ENCODE measurements around the gene COPS7B. TPM values are rescaled to one million over a fixed set of nuclear protein-coding genes. Genes with fewer than 3 reads are reported as not detected.

The COPS7B gene
- total RNA-seq, 1 donor from 2014 or later = 58.4 TPM

- Mint-ChIP-seq H3K27ac (no peak overlapping the region), H3K36me3 (ENCODE audit: insufficient read depth) (peaks cover 19% of the 10 kb centered on the region), H3K27me3 (no peaks in the 10 kb centered on the region), H3K9me3 (ENCODE audit: low read depth) (no peaks in the 10 kb centered on the region), H3K4me3 (ENCODE audit: low read depth) (no peak overlapping the region), H3K4me1 (ENCODE audit: low read depth) (no peaks in the 10 kb centered on the region)
- no peak for DNase-seq (ENCODE audit: low spot score, unreplicated experiment)
- no peak for TF ChIP-seq CTCF (IDR thresholded peaks at IDR 0.05; ENCODE audit: unreplicated experiment)
Measured at GRCh38 chr2:231794383-231794782, 8.1 kb downstream of the COPS7B start.

GRCh38 chr2:231795525-231796327, 9.5 kb downstream of the COPS7B start:
- H3K4me1 Mint-ChIP-seq (ENCODE audit: low read depth) = no peaks in the 10 kb centered on the region
- no peak for DNase-seq (ENCODE audit: low spot score, unreplicated experiment)
- H3K9me3 Mint-ChIP-seq (ENCODE audit: low read depth) = no peaks in the 10 kb centered on the region
- peaks cover 18% of the 10 kb centered on the region for H3K36me3 Mint-ChIP-seq (ENCODE audit: insufficient read depth)
- no peaks in the 10 kb centered on the region for H3K27me3 Mint-ChIP-seq
- peak overlapping the region; percentile 33 for H3K27ac Mint-ChIP-seq
- H3K4me3 Mint-ChIP-seq (ENCODE audit: low read depth) = no peak overlapping the region
- TF ChIP-seq CTCF (IDR thresholded peaks at IDR 0.05; ENCODE audit: unreplicated experiment) = peak; percentile 28

GRCh38 chr2:231800493-231801091, 14.3 kb downstream of the COPS7B start:
- peak; percentile 19 for DNase-seq (ENCODE audit: low spot score, unreplicated experiment)
- H3K27me3 Mint-ChIP-seq = no peaks in the 10 kb centered on the region
- no peaks in the 10 kb centered on the region for H3K4me1 Mint-ChIP-seq (ENCODE audit: low read depth)
- H3K4me3 Mint-ChIP-seq (ENCODE audit: low read depth) = no peak overlapping the region
- H3K9me3 Mint-ChIP-seq (ENCODE audit: low read depth) = no peaks in the 10 kb centered on the region
- TF ChIP-seq CTCF (IDR thresholded peaks at IDR 0.05; ENCODE audit: unreplicated experiment) = peak; percentile 72
- H3K36me3 Mint-ChIP-seq (ENCODE audit: insufficient read depth) = peaks cover 14% of the 10 kb centered on the region
- no peak overlapping the region for H3K27ac Mint-ChIP-seq

- DNase-seq (ENCODE audit: low spot score, unreplicated experiment) = no peak
- TF ChIP-seq CTCF (IDR thresholded peaks at IDR 0.05; ENCODE audit: unreplicated experiment) = no peak
- Mint-ChIP-seq H3K27me3 (no peaks in the 10 kb centered on the region), H3K4me3 (ENCODE audit: low read depth) (no peak overlapping the region), H3K4me1 (ENCODE audit: low read depth) (no peaks in the 10 kb centered on the region), H3K36me3 (ENCODE audit: insufficient read depth) (peaks cover 16% of the 10 kb centered on the region), H3K27ac (no peak overlapping the region), H3K9me3 (ENCODE audit: low read depth) (no peaks in the 10 kb centered on the region)
Measured at GRCh38 chr2:231803501-231804138, 17.4 kb downstream of the COPS7B start.

- Mint-ChIP-seq H3K4me3 (ENCODE audit: low read depth) (no peak overlapping the region), H3K4me1 (ENCODE audit: low read depth) (no peaks in the 10 kb centered on the region), H3K27ac (no peak overlapping the region), H3K27me3 (no peaks in the 10 kb centered on the region), H3K9me3 (ENCODE audit: low read depth) (no peaks in the 10 kb centered on the region), H3K36me3 (ENCODE audit: insufficient read depth) (peaks cover 13% of the 10 kb centered on the region)
- TF ChIP-seq CTCF (IDR thresholded peaks at IDR 0.05; ENCODE audit: unreplicated experiment) = no peak
- no peak for DNase-seq (ENCODE audit: low spot score, unreplicated experiment)
Measured at GRCh38 chr2:231807020-231807419, 20.8 kb downstream of the COPS7B start.
